Measurements from ENCODE around the gene ABCC4. TPM values are rescaled to one million over a fixed set of nuclear protein-coding genes. Genes with fewer than 3 reads are reported as not detected.
A peak's percentile ranks its signal among the peaks of the same experiment; 100 is the strongest.

ABCC4 gene
- total RNA-seq, 6 experiments from 2014 or later, result 24.7 to 28.4 (median 26.0) TPM

- Mint-ChIP-seq H3K9me3 (no peaks in the 10 kb centered on the region), H3K4me1 (ENCODE audit: low read depth) (peaks cover 22% of the 10 kb centered on the region), H3K27ac (no peak overlapping the region), H3K36me3 (ENCODE audit: low read depth) (peaks cover 26% of the 10 kb centered on the region), H3K27me3 (ENCODE audit: insufficient read depth) (no peaks in the 10 kb centered on the region), H3K4me3 (no peak overlapping the region)
- TF ChIP-seq, protein P1, sequence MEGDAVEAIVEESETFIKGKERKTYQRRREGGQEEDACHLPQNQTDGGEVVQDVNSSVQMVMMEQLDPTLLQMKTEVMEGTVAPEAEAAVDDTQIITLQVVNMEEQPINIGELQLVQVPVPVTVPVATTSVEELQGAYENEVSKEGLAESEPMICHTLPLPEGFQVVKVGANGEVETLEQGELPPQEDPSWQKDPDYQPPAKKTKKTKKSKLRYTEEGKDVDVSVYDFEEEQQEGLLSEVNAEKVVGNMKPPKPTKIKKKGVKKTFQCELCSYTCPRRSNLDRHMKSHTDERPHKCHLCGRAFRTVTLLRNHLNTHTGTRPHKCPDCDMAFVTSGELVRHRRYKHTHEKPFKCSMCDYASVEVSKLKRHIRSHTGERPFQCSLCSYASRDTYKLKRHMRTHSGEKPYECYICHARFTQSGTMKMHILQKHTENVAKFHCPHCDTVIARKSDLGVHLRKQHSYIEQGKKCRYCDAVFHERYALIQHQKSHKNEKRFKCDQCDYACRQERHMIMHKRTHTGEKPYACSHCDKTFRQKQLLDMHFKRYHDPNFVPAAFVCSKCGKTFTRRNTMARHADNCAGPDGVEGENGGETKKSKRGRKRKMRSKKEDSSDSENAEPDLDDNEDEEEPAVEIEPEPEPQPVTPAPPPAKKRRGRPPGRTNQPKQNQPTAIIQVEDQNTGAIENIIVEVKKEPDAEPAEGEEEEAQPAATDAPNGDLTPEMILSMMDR (IDR thresholded peaks at IDR 0.05), result no peak
- DNase-seq, result peak; percentile 11
Measured at GRCh38 chr13:95020298-95020987, 280.8 kb downstream of the ABCC4 start.

GRCh38 chr13:95019886-95020285 is 281.4 kb downstream of the ABCC4 start:
- Mint-ChIP-seq H3K4me3 (no peak overlapping the region), H3K27ac (no peak overlapping the region), H3K36me3 (ENCODE audit: low read depth) (peaks cover 25% of the 10 kb centered on the region), H3K27me3 (ENCODE audit: insufficient read depth) (no peaks in the 10 kb centered on the region), H3K9me3 (no peaks in the 10 kb centered on the region), H3K4me1 (ENCODE audit: low read depth) (peaks cover 22% of the 10 kb centered on the region)
- TF ChIP-seq, protein P1 (IDR thresholded peaks at IDR 0.05), result no peak
- DNase-seq, result no peak

GRCh38 chr13:95007322-95007721 is 293.9 kb downstream of the ABCC4 start:
- Mint-ChIP-seq H3K36me3 (ENCODE audit: low read depth) (no peaks in the 10 kb centered on the region), H3K27ac (no peak overlapping the region), H3K4me1 (ENCODE audit: low read depth) (no peaks in the 10 kb centered on the region), H3K27me3 (ENCODE audit: insufficient read depth) (peaks cover 3% of the 10 kb centered on the region), H3K4me3 (no peak overlapping the region), H3K9me3 (no peaks in the 10 kb centered on the region)
- no peak for DNase-seq
- TF ChIP-seq, protein P1 (IDR thresholded peaks at IDR 0.05), result no peak

- no peak for DNase-seq
- TF ChIP-seq, protein P1 (IDR thresholded peaks at IDR 0.05), result no peak
- Mint-ChIP-seq H3K4me1 (ENCODE audit: low read depth) (no peaks in the 10 kb centered on the region), H3K27me3 (ENCODE audit: insufficient read depth) (peaks cover 11% of the 10 kb centered on the region), H3K27ac (no peak overlapping the region), H3K9me3 (no peaks in the 10 kb centered on the region), H3K4me3 (no peak overlapping the region), H3K36me3 (ENCODE audit: low read depth) (no peaks in the 10 kb centered on the region)
Measured at GRCh38 chr13:95005300-95005699, 296.0 kb downstream of the ABCC4 start.

DNA sequence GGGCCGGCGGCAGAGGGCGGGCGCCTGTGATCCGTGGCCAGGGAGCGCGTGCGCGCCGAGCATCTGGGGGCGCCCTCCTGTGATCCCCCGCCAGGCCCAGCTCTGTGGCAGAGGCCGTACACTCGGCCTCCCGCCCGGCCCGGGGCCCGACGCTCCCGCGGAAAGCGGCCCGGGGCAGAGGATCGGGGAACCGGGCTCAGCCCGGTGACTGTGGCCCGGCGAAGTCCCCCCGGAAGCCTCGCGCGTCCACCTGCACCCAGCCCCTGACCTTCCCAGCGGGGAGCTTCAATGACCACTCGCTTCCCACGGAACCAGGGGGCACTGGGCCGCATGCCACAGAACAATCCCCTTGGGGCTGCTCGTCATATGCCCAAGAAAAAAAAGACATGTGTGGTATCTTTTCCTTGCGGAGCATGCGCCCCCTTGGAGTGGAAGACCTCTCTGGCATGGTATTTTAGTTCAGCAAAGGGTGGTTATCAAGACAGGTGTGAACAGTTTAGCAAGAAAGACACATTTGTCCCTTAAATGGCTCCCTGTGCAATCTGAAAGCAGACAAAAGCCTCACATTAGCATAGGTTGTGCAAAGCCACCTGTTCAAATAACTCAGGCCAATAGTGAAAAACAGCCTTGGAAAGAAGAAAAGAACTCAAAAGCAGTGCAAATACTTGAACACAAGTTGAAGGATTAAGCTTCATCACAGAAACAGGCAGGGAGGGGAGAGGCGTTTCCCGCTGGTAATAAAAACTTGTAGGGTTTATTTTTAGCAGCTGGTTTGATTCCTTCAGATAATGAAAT is 298.0 kb downstream of the ABCC4 start:
- TF ChIP-seq, protein P1 (IDR thresholded peaks at IDR 0.05), result no peak
- DNase-seq, result no peak
- Mint-ChIP-seq H3K4me1 (ENCODE audit: low read depth) (no peaks in the 10 kb centered on the region), H3K27me3 (ENCODE audit: insufficient read depth) (peaks cover 11% of the 10 kb centered on the region), H3K4me3 (no peak overlapping the region), H3K9me3 (no peaks in the 10 kb centered on the region), H3K27ac (no peak overlapping the region), H3K36me3 (ENCODE audit: low read depth) (no peaks in the 10 kb centered on the region)

All from HFFc6 (cell line).